Neuronal stem cell (in vitro differentiated cells): ENCODE measurements around the gene NCOA3.

Source experiments
- DNase-seq: peaks from one replicate; pipeline ENCODE4 v3.0.0-alpha.2; 2013; ENCODE audit warnings: low spot score
- H2AFZ ChIP-seq: one replicate; pipeline ENCODE4 v1.6.1; 2013; ENCODE audit warnings: mild to moderate bottlenecking, low read length, inconsistent platforms
- H2AK5ac ChIP-seq: 2 replicates; pipeline ENCODE4 v1.6.1; 2013; ENCODE audit warnings: low read depth, mild to moderate bottlenecking, inconsistent platforms, low read length, moderate library complexity, mixed read lengths
- H2BK120ac ChIP-seq: 2 replicates; pipeline ENCODE4 v1.6.1; 2013; ENCODE audit warnings: low read depth, mild to moderate bottlenecking, inconsistent platforms, low read length, moderate library complexity, mixed read lengths
- H2BK12ac ChIP-seq: one replicate; pipeline ENCODE4 v1.6.1; 2013; ENCODE audit warnings: low read length, inconsistent platforms
- H2BK15ac ChIP-seq: 2 replicates; pipeline ENCODE4 v1.6.1; 2013; ENCODE audit warnings: mild to moderate bottlenecking, low read length, inconsistent platforms, mixed read lengths
- H2BK5ac ChIP-seq: one replicate; pipeline ENCODE4 v1.6.1; 2013; ENCODE audit warnings: inconsistent platforms, mild to moderate bottlenecking, low read length, moderate library complexity
- H3K14ac ChIP-seq: one replicate; pipeline ENCODE4 v1.6.1; 2013; ENCODE audit warnings: low read length, inconsistent platforms
- H3K18ac ChIP-seq: 2 replicates; pipeline ENCODE4 v1.6.1; 2013; ENCODE audit warnings: low read length, inconsistent platforms
- H3K23ac ChIP-seq: 2 replicates; pipeline ENCODE4 v1.6.1; 2013; ENCODE audit warnings: low read depth, mild to moderate bottlenecking, mixed read lengths, low read length, inconsistent platforms; ENCODE audit not compliant: poor library complexity
- H3K27ac ChIP-seq: replicated peaks from 3 replicates; pipeline ENCODE4 v1.5.1; 2013; ENCODE audit warnings: low read length, inconsistent platforms
- H3K27me3 ChIP-seq, 3 experiments: 2 replicates each; pipeline ENCODE4 v1.6.1; 2013; ENCODE audit warnings: low read length in 3 of 3, mild to moderate bottlenecking in 2 of 3, inconsistent platforms in 1 of 3, low read depth in 1 of 3, mixed read lengths in 1 of 3, moderate library complexity in 1 of 3; ENCODE audit not compliant: control insufficient read depth in 3 of 3, insufficient read depth in 3 of 3
- H3K36me3 ChIP-seq, 2 donors: replicated peaks in 1 of 2; 2 replicates each; pipeline ENCODE4 v1.6.1; 2013; ENCODE audit warnings: low read length in 2 of 2; ENCODE audit not compliant: control insufficient read depth in 2 of 2, insufficient read depth in 2 of 2
- H3K4ac ChIP-seq: 2 replicates; pipeline ENCODE4 v1.6.1; 2013; ENCODE audit warnings: inconsistent platforms, mild to moderate bottlenecking, low read length, moderate library complexity
- H3K4me1 ChIP-seq, 2 donors: 1 replicate in 1 of 2; 2 replicates in 1 of 2; pipeline ENCODE4 v1.6.1; 2013; ENCODE audit warnings: low read length in 2 of 2, low read depth in 1 of 2; ENCODE audit not compliant: control insufficient read depth in 2 of 2, insufficient read depth in 1 of 2
- H3K4me2 ChIP-seq: one replicate; pipeline ENCODE4 v1.6.1; 2013; ENCODE audit warnings: mild to moderate bottlenecking, low read length, inconsistent platforms; ENCODE audit not compliant: insufficient read depth, poor library complexity, severe bottlenecking
- H3K4me3 ChIP-seq, 2 donors: 2 replicates each; pipeline ENCODE4 v1.5.1; 2013; ENCODE audit warnings: low read length in 2 of 2, mild to moderate bottlenecking in 2 of 2, inconsistent platforms in 1 of 2, moderate library complexity in 1 of 2
- H3K79me1 ChIP-seq: one replicate; pipeline ENCODE4 v1.6.1; 2013; ENCODE audit warnings: low read depth, mild to moderate bottlenecking, inconsistent platforms, low read length, moderate library complexity
- H3K9ac ChIP-seq: one replicate; pipeline ENCODE4 v1.6.1; 2013; ENCODE audit warnings: mild to moderate bottlenecking, low read depth, low read length, inconsistent platforms; ENCODE audit not compliant: poor library complexity
- H3K9me3 ChIP-seq, 2 donors: replicated peaks in 1 of 2; 2 replicates each; pipeline versions ENCODE3 to v1.6.1; 2013; ENCODE audit warnings: low read length in 2 of 2, mild to moderate bottlenecking in 2 of 2, inconsistent platforms in 1 of 2, low read depth in 1 of 2, mixed read lengths in 1 of 2, moderate library complexity in 1 of 2; ENCODE audit not compliant: control insufficient read depth in 2 of 2, insufficient read depth in 1 of 2
- H4K8ac ChIP-seq: one replicate; pipeline ENCODE4 v1.6.1; 2013; ENCODE audit warnings: low read depth, mild to moderate bottlenecking, inconsistent platforms, low read length, moderate library complexity
- H4K91ac ChIP-seq: one replicate; pipeline ENCODE4 v1.6.1; 2013; ENCODE audit warnings: low read length, low read depth, mild to moderate bottlenecking, inconsistent platforms; ENCODE audit not compliant: poor library complexity
- WGBS, 2 donors: extraction: QIAGEN DNeasy Blood & Tissue Kit; methylation state at CpG; one replicate each; pipeline ENCODE4 v1.1.7; 2013; ENCODE audit warnings: missing lambda C conversion rate in 2 of 2, mixed read lengths in 1 of 2; ENCODE audit not compliant: insufficient read length in 2 of 2, insufficient replicate concordance in 1 of 2; ENCODE audit errors: extremely low coverage in 2 of 2; 5-methylcytosine and 5-hydroxymethylcytosine counted together

Gene NCOA3

DNA sequence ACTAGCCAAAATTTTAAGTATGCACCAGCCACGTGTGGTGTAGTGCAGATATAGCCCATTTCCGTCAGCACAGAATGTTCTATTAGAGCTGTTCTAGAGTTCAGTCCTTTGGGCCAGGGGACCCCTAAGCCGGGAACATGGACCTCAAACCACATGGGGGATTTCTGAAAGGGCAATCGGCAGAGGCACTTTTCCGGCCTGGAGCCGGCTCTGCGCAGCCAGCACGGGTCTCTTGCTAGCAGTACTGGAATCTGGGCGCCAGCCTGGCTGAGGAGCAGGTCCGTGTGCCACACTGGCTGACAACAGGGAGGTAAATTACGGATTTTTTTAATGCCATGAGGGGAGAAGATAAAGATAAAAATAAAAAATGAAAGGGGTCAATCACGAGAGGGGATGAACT is 163.1 kb downstream of the NCOA3 start:
- H3K36me3 ChIP-seq: peaks cover 12 to 48% of the 10 kb centered on the region in 2 donors
- H3K9ac ChIP-seq: no peak overlapping the region
- H3K27ac ChIP-seq: no peak overlapping the region
- no peak overlapping the region for H2AFZ ChIP-seq
- H4K8ac ChIP-seq: no peak overlapping the region
- no peak overlapping the region for H3K23ac ChIP-seq
- H2BK15ac ChIP-seq: no peak overlapping the region
- no peaks in the 10 kb centered on the region for H3K79me1 ChIP-seq
- no peaks in the 10 kb centered on the region for H3K27me3 ChIP-seq
- H4K91ac ChIP-seq: no peak overlapping the region
- peaks cover 4 to 14% of the 10 kb centered on the region in 2 donors for H3K4me1 ChIP-seq
- no peak overlapping the region for H2BK12ac ChIP-seq
- H3K14ac ChIP-seq: no peak overlapping the region
- H2AK5ac ChIP-seq: no peak overlapping the region
- no peak overlapping the region for H2BK120ac ChIP-seq
- no peaks in the 10 kb centered on the region for H3K9me3 ChIP-seq
- H2BK5ac ChIP-seq: no peak overlapping the region
- H3K4me2 ChIP-seq: no peak overlapping the region
- WGBS, 2 donors: 100% methylated on average over 2 of the region's 12 CpGs; no CpG with 5 or more reads in 1 of the 2 donors
- no peak overlapping the region for H3K18ac ChIP-seq
- no peak for DNase-seq
- H3K4me3 ChIP-seq: no peak overlapping the region
- no peak overlapping the region for H3K4ac ChIP-seq

GRCh38 chr20:47665221-47665991 is 163.7 kb downstream of the NCOA3 start:
- no peak overlapping the region for H3K4me2 ChIP-seq
- no CpG with 5 or more reads among the region's 27 CpGs for WGBS, 2 donors
- H4K91ac ChIP-seq: peak overlapping the region; percentile 22
- no peak overlapping the region for H3K14ac ChIP-seq
- peak overlapping the region; percentile 45 for H2BK5ac ChIP-seq
- no peaks in the 10 kb centered on the region for H3K27me3 ChIP-seq
- peak overlapping the region; percentile 44 for H3K23ac ChIP-seq
- no peak overlapping the region for H2AFZ ChIP-seq
- DNase-seq: no peak
- H3K79me1 ChIP-seq: no peaks in the 10 kb centered on the region
- H3K36me3 ChIP-seq: peaks cover 12 to 42% of the 10 kb centered on the region in 2 donors
- H3K4me3 ChIP-seq: no peak overlapping the region
- peak overlapping the region; percentile 59 for H2AK5ac ChIP-seq
- peak overlapping the region; percentile 32 for H4K8ac ChIP-seq
- H3K9ac ChIP-seq: peak overlapping the region; percentile 45
- H3K4me1 ChIP-seq: peaks cover 4 to 14% of the 10 kb centered on the region in 2 donors
- no peaks in the 10 kb centered on the region for H3K9me3 ChIP-seq
- H3K27ac ChIP-seq: no peak overlapping the region
- peak overlapping the region; percentile 41 for H2BK12ac ChIP-seq
- peak overlapping the region; percentile 66 for H3K18ac ChIP-seq
- H3K4ac ChIP-seq: peak overlapping the region; percentile 42
- peak overlapping the region; percentile 75 for H2BK15ac ChIP-seq
- H2BK120ac ChIP-seq: peak overlapping the region; percentile 26

GRCh38 chr20:47666304-47666703 is 164.6 kb downstream of the NCOA3 start:
- H3K4me3 ChIP-seq: no peak overlapping the region
- H3K36me3 ChIP-seq: peaks cover 10 to 33% of the 10 kb centered on the region in 2 donors
- H3K4ac ChIP-seq: no peak overlapping the region
- H2BK15ac ChIP-seq: no peak overlapping the region
- DNase-seq: no peak
- no peak overlapping the region for H2AK5ac ChIP-seq
- H2BK5ac ChIP-seq: no peak overlapping the region
- H3K79me1 ChIP-seq: no peaks in the 10 kb centered on the region
- H4K91ac ChIP-seq: no peak overlapping the region
- H4K8ac ChIP-seq: no peak overlapping the region
- no peaks in the 10 kb centered on the region for H3K9me3 ChIP-seq
- no peak overlapping the region for H3K23ac ChIP-seq
- no peak overlapping the region for H2BK12ac ChIP-seq
- no peak overlapping the region for H3K27ac ChIP-seq
- H3K4me2 ChIP-seq: no peak overlapping the region
- H3K18ac ChIP-seq: peak overlapping the region; percentile 48
- no CpG with 5 or more reads among the region's 19 CpGs for WGBS, 2 donors
- no peak overlapping the region for H2BK120ac ChIP-seq
- no peak overlapping the region for H2AFZ ChIP-seq
- H3K9ac ChIP-seq: peak overlapping the region; percentile 25
- H3K27me3 ChIP-seq: no peaks in the 10 kb centered on the region
- H3K4me1 ChIP-seq: peaks cover 4 to 12% of the 10 kb centered on the region in 2 donors
- no peak overlapping the region for H3K14ac ChIP-seq

DNA sequence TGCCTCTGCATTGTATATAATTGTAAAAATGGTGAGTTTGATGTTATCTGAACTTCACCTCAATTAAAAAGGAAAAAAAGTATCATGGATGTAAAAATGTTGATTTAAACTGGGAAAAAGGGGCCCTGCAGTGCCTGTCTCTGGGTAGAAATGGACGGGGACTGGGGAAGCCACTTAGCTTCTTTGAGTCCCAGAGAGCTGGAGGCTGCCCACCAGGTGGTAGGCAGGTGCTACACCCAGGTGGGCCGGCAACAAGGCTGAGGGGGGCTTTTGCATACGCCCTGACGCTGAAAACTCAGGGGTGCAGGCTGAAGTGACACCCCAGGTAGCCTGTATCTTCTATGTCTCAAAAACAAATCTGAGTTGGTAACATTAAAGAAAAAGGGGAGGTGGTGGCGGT is 165.4 kb downstream of the NCOA3 start:
- Histone ChIP-seq H3K27me3 (no peaks in the 10 kb centered on the region), H3K4me2 (no peak overlapping the region), H3K9ac (no peak overlapping the region), H2BK15ac (no peak overlapping the region), H2AFZ (no peak overlapping the region), H3K23ac (no peak overlapping the region), H3K4ac (no peak overlapping the region), H3K4me1 (peaks cover 4 to 12% of the 10 kb centered on the region in 2 donors), H3K18ac (no peak overlapping the region), H4K8ac (no peak overlapping the region), H3K9me3 (no peaks in the 10 kb centered on the region), H3K79me1 (no peaks in the 10 kb centered on the region), H3K27ac (no peak overlapping the region), H2AK5ac (no peak overlapping the region), H3K36me3 (peaks cover 9 to 29% of the 10 kb centered on the region in 2 donors), H2BK5ac (no peak overlapping the region), H3K14ac (no peak overlapping the region), H4K91ac (no peak overlapping the region), H2BK12ac (no peak overlapping the region), H3K4me3 (no peak overlapping the region), H2BK120ac (no peak overlapping the region)
- WGBS, 2 donors: no CpG with 5 or more reads among the region's 5 CpGs
- DNase-seq: no peak
